Activated naive CD8-positive, alpha-beta T cell treated with anti-CD3 and anti-CD28 coated beads, Interleukin-2, amount 10 ng/mL, durations not matched to agents 7 days and 5 days (primary cell): ENCODE results near the gene OR4Q3. TPM values are rescaled to one million over a fixed set of nuclear protein-coding genes. Genes with fewer than 3 reads are reported as not detected.
"Not testable (repeated sequence)": the region's sequence is repeated elsewhere in the genome, so short reads cannot be mapped to it uniquely, and the experiment has no call there.

Experiments
- ATAC-seq: fragments of 150-1000 bp; cut with Tn5 transposase; one replicate; pipeline ENCODE4 v1.10.0; 2021; ENCODE audit warnings: low read depth, moderate library complexity
- POLR2A ChIA-PET: fragments of 350-600 bp; sonication (Branson Sonifier 250); formaldehyde crosslinking; loops from one replicate; lab custom pipeline; 2021; ENCODE audit warnings: antibody characterized with exemption; lab: Charles Lee
- DNase-seq: peaks from one replicate; pipeline ENCODE4 v3.0.0; 2021
- H3K27ac Mint-ChIP-seq: one replicate; pipeline ENCODE4 v1.8.0; 2022; ENCODE audit warnings: mild to moderate bottlenecking, mixed read lengths
- H3K27me3 Mint-ChIP-seq: one replicate; pipeline ENCODE4 v1.8.0; 2022; ENCODE audit warnings: mild to moderate bottlenecking, moderate library complexity, mixed read lengths
- H3K36me3 Mint-ChIP-seq: one replicate; pipeline ENCODE4 v1.8.0; 2021; ENCODE audit warnings: mild to moderate bottlenecking, mixed read lengths
- H3K4me1 Mint-ChIP-seq: one replicate; pipeline ENCODE4 v1.8.0; 2021; ENCODE audit warnings: mixed read lengths
- H3K4me3 Mint-ChIP-seq: one replicate; pipeline ENCODE4 v1.8.0; 2022; ENCODE audit warnings: mild to moderate bottlenecking, moderate library complexity, mixed read lengths
- H3K9me3 Mint-ChIP-seq: one replicate; pipeline ENCODE4 v1.8.0; 2021; ENCODE audit warnings: mixed read lengths
- total RNA-seq, 2 experiments: library from RNA; stranded (reverse); gene quantifications; one replicate each; pipeline ENCODE4 v1.2.3, GENCODE V29; 2021

Gene OR4Q3
- total RNA-seq, 2 experiments from 2014 or later = not detected

- H3K4me3 Mint-ChIP-seq, ATAC-seq, H3K4me1 Mint-ChIP-seq, POLR2A ChIA-PET, H3K36me3 Mint-ChIP-seq, H3K27ac Mint-ChIP-seq, H3K27me3 Mint-ChIP-seq, DNase-seq, H3K9me3 Mint-ChIP-seq: not testable (repeated sequence)
Measured at GRCh38 chr14:19796520-19797108, 53.2 kb downstream of the OR4Q3 start.

Other genes with a start within 250 kb of the OR4Q3 start
- not detected for gene OR11H2, start 29.7 kb upstream of the OR4Q3 start, total RNA-seq
- gene OR4M1, start 29.9 kb downstream of the OR4Q3 start, total RNA-seq = not detected
- not detected for gene OR4N2, start 60.2 kb downstream of the OR4Q3 start, total RNA-seq
- not detected for gene OR4K2, start 131.6 kb downstream of the OR4Q3 start, total RNA-seq
- gene OR4K5, start 177.0 kb downstream of the OR4Q3 start, total RNA-seq = not detected
- not detected for gene OR4K1, start 187.3 kb downstream of the OR4Q3 start, total RNA-seq
- not detected for gene OR4K15, start 232.0 kb downstream of the OR4Q3 start, total RNA-seq